ENCODE measurements around the gene NDRG4.

NDRG4 gene, protein sequence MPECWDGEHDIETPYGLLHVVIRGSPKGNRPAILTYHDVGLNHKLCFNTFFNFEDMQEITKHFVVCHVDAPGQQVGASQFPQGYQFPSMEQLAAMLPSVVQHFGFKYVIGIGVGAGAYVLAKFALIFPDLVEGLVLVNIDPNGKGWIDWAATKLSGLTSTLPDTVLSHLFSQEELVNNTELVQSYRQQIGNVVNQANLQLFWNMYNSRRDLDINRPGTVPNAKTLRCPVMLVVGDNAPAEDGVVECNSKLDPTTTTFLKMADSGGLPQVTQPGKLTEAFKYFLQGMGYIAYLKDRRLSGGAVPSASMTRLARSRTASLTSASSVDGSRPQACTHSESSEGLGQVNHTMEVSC

DNA sequence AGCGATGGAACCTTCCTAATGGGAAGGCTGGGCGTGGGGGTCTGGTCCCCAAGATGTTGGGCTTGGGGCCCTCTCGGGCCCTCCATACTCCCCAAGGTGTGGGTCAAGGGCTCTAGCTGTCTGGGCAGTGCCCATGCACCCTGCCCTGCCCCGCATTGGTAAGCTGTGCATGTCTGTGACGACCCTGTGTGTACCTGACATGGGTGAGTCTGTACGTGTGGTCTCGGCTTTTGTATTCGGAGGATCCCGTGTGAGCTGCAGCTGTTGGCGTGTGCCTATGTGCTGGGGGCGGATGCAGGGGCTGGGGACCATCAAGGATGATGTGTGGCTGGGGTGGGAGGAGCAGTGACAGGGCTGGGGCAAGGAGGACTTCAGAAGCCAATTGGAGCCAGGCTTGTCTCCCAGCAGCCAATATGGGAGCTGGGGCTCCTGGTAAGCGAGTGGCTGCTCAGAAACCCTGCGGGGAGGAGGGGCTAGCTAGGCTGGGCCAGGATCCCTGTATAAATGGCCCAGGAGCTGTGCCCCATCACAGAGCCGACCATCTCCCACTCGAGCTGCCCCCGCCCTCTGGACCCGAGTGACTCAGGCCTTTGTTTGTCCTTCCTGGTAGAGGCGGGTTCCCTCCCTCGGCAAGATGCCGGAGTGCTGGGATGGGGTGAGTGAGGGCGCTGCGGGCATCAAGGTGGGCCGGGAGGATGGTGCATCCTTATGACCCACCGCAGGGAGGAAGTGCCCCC is at the start of gene NDRG4:
Gene NDRG4 (plus strand): TSS at position 529 of the 737 bp plus-strand sequence. CDS start 106 bp downstream, at position 635.
- DNase-seq (ENCODE audit: low read depth), result peak; percentile 76

DNA sequence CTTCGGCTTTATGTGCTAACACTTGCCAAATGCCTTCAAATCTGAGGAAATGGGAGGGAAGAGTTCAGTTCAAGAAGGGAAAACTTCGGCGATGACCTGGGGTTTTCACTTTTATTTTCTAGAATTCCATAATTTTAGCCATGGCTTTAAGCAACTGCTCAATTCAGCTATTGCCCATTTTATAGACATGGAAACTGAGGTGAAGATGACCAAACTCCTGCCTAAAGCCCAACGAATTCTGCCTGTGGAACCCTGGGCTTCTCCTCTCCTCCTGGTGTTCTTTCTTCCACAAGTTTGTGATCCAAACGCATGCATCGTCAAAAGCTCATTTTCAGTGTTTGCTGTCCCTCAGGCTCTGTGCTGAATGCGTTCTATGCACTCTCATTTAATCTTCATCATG is 49.4 kb upstream of the NDRG4 start:
- DNase-seq (ENCODE audit: low read depth), result no peak

DNA sequence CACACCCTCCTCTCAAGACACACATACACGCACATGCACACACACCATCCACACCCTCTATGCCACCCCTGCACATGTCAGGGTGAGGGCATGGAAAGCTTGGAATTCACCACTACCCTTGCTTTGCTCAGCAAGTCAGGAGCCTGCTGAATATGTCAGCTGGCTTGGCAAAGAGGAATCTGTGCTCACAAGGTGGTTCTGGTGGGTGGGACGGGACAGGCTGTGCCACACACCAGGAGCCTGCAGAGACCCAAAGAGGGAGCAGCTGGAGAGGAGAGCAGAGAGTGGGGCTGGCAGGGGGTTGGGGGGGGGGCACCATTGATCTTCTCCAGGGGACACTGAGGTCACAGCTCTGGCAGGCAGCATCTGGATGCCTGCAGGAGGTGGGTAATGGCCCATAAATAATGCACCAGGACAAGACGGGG is 48.7 kb upstream of the NDRG4 start:
- no peak for DNase-seq (ENCODE audit: low read depth)

DNA sequence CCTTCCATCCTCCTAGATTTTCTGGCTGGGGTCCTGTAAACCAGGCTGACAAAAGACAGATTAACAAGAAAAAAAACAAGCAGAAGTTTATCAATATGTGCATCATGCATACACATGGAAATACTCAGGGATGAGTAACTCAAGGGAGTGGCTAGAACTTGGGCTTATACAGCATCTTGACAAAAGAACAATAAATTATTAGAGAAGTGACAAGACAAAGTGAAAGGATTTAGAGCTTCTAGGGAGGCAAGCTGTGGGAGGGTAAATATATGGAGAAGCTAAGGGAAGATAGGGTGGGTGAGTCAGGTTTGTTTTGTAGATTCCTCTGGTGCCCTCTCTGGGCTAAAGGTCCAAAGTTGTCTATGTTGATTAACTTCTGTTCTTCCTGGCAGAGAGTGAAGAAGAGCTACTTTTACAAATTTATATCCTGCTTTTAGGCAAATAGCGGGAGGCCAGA is 48.0 kb upstream of the NDRG4 start:
- peak; percentile 8 for DNase-seq (ENCODE audit: low read depth)

DNA sequence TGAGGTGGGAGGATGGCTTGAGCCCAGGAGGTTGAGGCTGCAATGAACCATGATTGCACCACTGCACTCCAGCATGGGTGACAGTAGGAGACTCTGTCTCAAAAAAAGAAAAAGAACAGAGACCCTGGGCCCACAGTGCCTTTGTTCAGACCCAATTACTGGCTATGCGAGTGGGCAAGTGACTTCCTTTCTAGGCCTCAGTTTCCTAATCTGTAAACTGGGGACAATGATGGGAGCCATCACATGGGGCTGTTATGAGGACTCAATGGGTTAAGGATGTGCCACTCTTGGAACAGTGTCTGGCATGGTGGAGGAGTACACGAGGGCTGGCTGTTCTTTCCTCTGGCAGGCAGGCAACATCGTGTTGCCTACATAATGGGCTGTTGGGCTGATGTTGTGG is 47.3 kb upstream of the NDRG4 start:
- no peak for DNase-seq (ENCODE audit: low read depth)

DNA sequence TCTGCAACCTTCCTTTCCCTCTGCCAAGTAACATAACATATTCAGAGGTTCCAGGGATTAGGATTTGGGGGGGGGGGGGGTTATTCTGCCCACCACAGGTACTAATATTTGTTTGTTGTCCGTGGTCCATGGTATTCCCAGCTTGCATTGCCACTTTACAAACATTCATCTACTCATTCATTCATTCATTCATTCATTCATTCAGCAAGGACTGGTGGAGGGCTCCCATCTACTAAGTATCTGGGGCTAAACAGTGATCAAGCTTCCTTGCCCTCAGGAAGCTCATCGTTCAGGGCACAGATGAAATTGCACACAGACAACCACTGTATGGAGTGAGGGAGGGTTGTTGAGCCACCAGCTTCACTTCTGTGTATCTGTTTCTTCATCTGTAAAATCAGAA is 45.8 kb upstream of the NDRG4 start:
- DNase-seq (ENCODE audit: low read depth), result no peak

DNA sequence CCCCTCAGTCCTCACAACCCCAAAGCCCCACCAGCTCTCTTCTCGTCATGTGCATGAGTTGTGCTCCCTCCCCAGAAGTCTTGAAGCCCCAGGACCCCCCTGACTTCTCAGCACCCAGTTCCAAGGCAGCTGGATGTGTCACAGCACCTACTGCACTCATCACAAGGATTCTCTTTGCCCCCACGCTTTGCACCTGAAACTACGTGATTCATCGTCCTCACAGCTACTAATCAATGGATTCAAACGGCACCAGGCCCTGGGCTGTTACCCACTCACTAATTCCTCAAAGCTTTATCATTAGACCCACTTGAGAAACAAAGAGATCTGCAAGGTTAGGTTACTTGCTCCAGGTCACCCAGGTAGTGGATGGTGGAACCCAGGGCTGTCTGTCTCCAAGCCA is 45.1 kb upstream of the NDRG4 start:
- no peak for DNase-seq (ENCODE audit: low read depth)

DNA sequence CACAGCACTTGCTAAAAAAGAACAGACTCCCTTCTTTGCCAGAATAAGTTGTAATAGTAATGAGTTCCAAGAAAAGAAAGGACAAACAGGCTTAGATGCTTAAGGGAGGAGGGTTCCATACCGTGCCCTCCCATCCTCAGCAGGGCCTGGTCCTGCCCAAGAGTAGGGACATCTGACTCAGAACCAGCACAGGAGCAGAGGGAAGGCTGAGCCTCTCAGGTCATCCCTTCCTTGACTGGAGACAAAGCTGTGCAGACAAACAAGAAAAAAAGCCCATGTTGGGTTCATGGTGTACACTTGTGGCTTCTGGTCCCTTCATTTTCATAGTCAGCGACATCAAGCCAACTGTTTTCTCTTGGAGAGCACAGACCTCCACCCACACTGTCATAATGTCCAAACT is 44.2 kb upstream of the NDRG4 start:
- no peak for DNase-seq (ENCODE audit: low read depth)

DNA sequence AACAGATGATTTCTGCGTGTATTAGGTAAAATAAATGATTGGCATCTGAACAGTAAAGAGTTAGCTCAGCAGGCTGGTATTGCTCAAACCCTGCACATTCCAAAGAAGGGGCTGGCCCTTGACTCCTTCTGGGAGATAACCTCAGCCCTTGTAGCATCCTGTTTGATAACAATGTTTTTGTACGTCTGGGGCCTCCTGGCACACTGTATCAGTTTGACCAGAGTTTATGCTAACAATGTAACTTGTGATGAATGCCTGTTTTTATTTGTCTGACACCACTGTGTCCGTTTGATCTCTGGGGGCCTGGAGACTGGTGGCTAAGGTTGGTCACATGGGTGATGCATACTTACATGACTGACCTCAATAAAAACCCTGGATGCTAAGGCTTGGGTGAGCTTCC is 43.8 kb upstream of the NDRG4 start:
- DNase-seq (ENCODE audit: low read depth), result no peak

DNA sequence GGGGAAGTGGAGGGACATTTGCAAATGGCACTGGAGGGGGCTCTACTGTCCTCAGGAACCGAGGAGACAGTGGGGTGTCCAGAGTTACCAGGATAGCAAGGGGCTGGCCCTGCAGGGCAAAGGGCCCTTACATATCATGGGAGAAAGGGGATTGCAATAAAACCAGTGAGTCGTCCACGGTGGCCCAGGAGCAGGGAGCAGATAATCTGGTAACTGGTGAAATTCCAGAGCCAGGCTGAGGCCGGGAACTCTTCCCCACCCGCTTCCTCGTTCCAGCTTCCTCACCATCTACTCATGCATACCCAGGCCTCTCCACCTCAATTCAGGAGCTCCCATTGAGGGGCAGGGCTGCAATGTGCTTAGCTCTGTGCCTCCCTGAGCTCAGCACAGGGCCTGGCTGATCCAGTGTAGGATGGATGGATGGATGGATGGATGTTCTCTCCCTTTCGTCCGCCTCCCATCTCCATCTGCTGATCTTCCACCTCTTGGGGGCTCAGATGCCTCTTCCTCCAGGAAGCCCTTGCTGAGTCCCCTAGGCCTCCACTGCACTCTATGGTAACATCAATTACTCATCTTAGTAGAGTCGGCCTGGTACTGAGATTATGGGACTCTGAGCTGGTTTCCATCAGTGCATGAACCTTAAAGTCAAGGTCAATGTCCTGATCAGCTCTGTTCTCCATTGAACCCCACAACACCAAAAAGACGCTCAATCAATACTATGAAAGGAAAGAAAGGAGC is 41.2 kb upstream of the NDRG4 start:
- no peak for DNase-seq (ENCODE audit: low read depth)

DNA sequence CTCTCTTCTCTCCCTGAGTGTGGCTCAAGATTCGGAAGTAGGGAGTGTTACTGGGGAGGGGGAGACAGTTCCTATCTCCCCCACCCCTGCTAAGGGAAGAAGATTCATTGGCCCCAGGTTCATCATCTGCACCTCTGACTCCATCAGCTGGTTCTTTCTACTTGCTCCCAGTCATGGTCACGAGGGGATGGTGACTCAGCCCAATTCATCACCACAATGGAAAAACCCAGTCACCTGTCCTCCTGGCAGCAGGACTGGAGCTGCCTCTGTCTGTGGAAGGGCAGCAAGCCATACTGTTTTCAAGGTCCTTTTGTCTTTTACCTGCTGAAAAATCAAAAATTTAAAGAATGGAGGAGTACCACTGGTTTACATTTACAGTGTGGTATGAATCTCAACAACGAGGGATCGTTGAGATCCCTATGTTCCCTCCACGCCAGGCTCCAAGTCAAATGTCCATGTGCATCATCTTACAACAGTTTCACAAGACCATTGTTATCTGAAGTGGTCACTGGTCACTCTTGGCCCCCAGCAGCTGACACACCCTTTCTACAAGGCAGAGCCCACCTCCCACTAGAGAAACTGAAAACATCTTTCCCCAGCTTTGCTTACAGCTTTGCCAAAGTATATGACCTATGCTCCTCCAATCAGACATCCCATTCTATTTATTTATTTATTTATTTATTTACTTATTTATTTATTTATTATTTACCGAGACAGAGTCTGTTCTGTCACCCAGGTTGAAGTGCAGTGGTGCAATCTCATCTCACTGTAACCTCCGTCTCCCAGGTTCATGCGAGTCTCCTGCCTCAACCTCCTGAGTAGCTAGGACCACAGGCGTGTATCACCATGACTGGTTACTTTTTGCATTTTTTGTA is 40.4 kb upstream of the NDRG4 start:
- DNase-seq (ENCODE audit: low read depth), result no peak

DNA sequence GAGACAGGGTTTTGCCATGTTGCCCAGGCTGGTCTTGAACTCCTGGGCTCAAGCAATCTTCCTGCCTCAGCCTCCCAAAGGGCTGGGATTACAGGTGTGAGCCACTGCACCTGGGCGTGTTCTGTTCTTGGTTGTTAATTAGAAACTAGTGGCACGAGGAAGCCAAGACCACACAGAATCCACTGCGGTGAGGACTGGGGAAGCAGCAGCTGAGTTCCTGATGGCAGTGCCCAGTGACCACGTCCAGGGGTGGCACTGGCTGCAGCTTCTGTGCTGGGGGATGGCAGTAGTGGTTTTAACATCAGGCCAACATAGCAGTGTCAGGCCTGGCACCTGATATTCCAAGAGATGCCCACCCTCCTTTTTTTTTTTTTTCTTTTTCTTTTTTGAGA is 39.7 kb upstream of the NDRG4 start:
- DNase-seq (ENCODE audit: low read depth), result no peak

DNA sequence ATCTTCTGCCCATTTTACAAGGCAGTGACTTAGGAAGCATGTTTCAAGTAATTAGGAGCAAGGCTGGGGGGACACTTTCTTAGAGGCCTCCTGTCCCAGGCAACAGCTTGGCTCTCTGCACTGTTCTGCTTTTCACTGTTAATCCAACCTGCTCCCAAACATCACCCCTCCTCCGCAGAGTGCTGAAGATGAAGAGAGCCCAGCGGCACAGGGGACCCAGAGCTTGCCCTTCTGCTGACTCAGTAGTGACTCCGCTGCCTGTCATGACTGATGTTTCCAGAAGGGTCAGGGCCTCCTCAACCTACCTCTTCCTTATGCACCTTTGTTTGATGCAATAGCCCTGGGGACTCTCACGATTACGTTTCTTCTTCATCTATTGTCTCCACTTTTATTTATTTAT is 38.9 kb upstream of the NDRG4 start:
- no peak for DNase-seq (ENCODE audit: low read depth)

DNA sequence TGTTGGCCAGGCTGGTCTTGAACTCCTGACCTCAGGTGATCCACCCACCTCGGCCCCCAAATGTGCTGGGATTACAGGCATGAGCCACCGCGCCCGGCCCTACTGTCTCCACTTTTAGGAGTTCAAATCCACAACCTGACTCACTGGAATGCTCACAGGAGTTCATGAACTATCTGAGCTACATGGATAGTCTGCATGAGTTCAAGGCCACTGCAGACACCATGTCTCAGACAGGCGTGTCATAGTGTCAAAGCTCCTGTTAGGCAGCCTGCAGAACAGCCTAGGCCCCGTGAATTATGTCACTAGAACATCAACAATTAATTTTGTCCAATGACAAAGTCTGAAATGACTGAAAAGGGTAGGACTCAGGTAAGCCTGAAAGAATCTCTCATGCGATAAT is 38.3 kb upstream of the NDRG4 start:
- DNase-seq (ENCODE audit: low read depth), result no peak

DNA sequence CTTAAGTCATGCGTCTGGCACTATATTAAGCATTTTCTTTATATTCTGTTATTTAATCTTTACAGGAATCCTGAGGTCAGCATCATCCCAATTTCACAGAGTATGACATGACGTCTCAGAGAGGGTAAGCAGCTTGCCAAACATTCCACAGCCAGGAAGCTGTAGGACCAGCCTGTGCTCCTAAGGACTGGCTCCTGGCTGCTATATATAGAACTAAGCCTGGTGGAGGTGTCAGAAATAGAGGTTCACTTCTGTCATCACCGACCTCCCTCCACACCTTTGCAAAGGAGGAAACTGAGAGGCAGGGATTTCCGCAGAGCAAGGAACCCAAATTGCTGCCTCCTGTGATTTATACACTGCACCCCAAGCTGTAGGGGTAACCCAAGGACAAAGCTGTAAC is 37.9 kb upstream of the NDRG4 start:
- no peak for DNase-seq (ENCODE audit: low read depth)

DNA sequence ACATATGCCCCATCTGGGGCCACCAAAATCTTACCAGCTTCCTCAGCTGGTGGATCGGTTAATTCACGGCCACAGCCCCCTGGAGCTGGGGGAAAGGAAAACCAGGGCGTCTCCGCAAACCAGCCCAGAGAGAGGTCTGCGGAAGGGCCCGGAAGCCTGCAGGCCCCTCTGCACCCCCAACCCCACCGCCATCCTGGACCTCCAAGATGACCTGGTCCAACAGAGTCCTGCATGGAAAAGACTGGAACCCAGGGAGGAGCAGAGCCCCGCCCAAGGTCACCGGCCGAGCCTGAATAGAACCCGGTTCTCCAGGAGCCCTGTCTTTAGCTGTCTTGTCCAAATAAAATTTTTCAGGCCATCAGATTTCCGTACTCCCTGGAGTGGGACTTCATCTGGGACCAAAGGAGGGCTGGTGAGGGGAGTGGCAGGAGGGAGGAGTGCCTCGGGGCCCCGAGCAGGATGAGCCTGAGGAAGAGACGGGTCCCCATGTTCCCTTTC is 37.4 kb upstream of the NDRG4 start:
- DNase-seq (ENCODE audit: low read depth), result no peak

DNA sequence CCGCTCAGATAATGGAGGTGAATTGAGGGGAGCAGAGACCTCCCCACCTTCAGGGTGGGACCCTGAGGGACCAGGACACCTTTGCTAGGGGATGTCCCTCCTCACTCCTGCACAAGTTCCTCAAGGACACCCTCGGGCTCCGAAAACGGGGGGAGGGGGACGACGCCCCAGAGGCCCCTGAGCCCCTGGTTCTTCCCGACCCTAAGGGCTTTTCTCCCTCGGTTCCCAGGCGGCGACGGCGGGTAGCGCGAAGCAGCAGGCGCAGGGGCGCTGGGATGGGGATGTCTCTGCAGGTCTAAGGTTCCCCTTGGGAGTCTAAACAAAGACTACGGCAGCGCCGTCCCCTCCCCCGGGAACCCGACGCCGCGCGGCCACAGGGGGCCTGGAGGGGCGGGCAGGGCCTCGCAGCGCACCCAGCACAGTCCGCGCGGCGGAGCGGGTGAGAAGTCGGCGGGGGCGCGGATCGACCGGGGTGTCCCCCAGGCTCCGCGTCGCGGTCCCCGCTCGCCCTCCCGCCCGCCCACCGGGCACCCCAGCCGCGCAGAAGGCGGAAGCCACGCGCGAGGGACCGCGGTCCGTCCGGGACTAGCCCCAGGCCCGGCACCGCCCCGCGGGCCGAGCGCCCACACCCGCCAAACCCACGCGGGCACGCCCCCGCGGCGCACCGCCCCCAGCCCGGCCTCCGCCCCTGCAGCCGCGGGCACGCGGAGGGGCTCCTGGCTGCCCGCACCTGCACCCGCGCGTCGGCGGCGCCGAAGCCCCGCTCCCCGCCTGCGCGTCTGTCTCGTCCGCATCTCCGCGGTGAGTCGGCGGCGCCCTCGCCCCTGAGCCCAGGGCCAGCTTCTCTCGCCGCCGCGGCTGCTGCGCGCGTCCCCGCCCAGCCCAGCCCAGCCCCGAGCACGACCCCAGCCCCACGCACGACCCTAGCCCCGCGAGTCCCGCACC is 36.7 kb upstream of the NDRG4 start:
- DNase-seq (ENCODE audit: low read depth), result no peak

DNA sequence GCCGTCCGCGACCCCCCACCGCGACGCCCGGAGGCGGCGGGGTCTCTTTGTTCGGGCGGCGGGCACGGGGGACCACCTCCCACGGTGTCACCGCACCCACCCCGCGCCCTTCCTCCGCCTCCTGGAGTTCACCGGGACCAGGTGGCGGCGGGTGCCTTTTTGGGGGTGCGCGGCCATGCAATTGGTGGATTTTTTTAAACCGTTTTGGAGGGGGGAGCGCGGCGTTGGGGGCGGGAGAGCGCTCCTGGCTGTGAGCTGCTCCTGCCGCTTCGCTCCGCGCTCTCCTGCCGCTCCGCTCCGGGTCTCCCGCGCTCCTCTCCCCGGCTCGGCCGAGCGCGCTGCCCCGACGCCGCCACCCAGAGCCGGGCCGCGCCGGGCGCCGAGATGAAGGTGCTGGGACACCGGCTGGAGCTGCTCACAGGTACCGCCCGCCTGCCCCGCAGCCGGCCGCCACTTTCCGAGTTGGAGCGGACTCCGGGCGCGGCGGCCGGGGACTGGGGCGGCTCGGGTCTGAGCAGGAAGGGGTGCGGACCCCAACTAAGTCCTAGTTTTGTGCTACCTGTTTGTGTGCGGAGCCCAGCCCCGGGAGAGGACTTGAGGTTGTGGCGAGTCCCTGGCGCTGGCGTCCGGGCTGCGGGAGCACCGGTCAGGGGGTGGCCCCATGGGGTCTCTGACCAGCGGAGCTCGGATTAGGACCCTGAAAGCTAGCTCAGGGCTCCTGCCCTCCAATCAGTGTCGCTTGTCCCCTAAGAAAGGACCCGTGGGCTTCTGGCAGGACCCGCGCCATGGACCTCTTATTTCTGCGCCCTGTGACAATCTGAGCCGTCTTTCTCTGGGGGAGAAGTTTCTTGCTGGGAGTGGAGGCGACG is 35.7 kb upstream of the NDRG4 start:
- no peak for DNase-seq (ENCODE audit: low read depth)

DNA sequence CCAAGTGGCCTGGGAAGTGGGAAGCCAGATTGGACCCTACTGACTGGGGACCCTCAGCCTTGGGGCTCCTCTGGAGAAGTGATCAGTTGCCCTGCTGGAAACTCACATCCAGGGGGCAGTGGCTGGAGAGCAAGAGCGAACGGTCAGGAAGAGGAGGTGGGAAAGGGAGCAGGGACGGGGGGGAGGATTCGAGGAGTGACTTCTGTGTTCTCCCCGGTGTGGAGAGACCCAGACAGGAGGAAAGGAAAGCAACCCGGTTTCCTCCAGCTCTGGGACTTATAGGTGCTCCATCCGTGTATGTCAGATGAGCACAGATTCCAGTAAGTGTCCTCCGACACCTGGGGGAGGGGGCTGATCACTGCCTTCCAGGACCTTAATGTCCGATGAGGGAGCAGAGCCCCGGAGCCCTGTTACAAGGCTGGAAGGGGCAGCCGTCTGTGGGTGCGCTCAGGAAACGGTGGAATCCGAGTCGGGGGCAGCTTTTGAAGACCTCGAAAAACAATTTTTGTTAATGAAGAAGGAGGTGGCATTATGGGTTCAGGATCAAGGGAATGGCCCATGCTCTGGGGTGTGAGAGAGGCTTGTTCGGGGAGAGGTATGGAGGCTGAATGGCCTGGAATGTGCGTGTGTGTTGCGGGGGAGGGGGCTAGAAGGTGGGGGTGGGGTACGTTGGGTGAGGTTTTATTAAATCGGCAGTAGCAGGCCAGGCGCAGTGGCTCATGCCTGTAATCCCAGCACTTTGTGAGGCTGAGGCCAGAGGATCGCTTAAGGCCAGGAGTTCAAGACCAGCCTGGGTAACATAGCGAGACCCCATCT is 34.8 kb upstream of the NDRG4 start:
- no peak for DNase-seq (ENCODE audit: low read depth)
